GM12874 (cell line): Measurements from ENCODE around the gene DACT3.

ENCODE experiments used
- CTCF ChIP-seq: IDR thresholded peaks from 2 replicates; pipeline ENCODE4 v1.5.1; 2011; ENCODE audit warnings: low read depth, mild to moderate bottlenecking, control low read depth, low read length, moderate library complexity; ENCODE audit not compliant: insufficient read depth

The DACT3 gene

GRCh38 chr19:46696866-46697203, 35.9 kb upstream of the DACT3 start:
- TF ChIP-seq CTCF = no peak

- TF ChIP-seq CTCF = no peak
Observed at GRCh38 chr19:46696052-46696451, 35.1 kb upstream of the DACT3 start.

- TF ChIP-seq CTCF = no peak
Observed at GRCh38 chr19:46693760-46694159, 32.8 kb upstream of the DACT3 start.

- TF ChIP-seq CTCF = no peak
Observed at GRCh38 chr19:46692918-46693722, 32.1 kb upstream of the DACT3 start.

GRCh38 chr19:46691948-46692347, 31.0 kb upstream of the DACT3 start:
- no peak for TF ChIP-seq CTCF

- TF ChIP-seq CTCF = no peak
Observed at GRCh38 chr19:46691104-46691503, 30.1 kb upstream of the DACT3 start.

GRCh38 chr19:46689358-46689757, 28.4 kb upstream of the DACT3 start:
- TF ChIP-seq CTCF = no peak
